Inflammatory macrophage (primary cell): Measurements from ENCODE around the gene ABCB8.

Experiments used
- DNase-seq, 2 donors: peaks; one replicate each; pipeline ENCODE4 v3.0.0-alpha.2; 2020 to 2022

Gene ABCB8

DNA sequence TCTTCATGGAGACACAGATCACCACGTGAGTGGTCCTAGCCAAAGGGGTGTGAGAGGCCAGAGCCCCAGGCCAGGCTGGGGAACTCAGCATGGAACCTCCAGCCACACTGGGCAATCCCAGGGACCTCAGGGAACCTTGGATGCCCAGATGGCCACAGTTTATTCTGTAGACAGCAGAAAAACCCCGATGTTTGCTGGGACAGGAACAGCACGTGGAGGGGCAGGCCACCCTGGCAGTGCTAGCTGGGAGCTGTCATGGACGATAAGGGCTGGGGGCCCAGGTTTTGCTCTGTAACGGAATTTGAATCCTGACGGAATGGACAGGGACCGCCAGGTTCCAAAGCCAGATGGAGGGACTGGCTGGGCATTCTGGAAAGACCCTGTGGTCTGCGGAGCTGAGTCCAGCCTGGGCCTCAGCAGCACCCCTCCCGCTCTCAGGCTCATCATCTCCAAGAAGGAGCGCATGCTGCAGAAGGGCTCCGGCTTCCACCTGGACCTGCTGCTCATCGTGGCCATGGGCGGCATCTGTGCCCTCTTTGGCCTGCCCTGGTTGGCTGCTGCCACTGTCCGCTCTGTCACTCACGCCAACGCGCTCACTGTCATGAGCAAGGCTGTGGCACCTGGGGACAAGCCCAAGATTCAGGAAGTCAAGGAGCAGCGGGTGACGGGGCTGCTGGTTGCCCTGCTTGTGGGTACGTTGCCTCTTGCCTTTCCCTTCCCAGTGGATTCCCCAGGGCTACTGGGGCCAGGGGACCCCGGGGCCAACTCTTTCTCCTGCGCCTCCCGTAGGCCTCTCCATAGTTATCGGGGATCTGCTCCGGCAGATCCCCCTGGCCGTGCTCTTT is 46.8 kb downstream of the ABCB8 start:
- DNase-seq, result no peak

DNA sequence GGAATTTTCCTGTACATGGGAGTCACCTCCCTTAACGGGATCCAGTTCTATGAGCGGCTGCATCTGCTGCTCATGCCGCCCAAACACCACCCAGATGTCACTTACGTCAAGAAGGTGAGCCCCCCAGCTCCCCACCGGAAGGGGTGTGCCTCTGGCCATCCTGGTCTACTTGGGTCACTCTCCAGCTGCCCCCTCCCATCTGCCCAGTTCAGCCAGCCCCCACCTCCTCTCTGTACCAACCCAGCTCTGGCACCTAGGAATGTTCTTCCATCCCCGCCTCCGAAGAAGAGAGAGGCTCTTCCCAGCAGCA is 47.4 kb downstream of the ABCB8 start:
- DNase-seq, result no peak

DNA sequence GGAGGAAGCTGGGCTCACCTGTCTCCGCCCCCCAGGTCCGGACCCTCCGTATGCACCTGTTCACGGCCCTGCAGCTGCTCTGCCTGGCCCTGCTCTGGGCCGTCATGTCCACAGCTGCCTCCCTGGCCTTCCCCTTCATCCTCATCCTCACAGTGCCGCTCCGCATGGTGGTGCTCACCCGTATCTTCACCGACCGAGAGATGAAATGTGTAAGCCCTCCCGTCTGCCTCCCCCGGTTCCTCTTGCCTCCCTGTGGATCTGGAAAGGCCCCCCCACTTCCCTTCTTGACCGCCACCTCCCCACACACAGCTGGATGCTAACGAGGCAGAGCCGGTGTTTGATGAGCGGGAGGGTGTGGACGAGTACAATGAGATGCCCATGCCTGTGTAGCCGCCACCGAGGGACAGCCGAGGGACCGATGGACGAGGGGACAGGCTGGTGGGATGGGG is 47.8 kb downstream of the ABCB8 start:
- DNase-seq, result no peak

DNA sequence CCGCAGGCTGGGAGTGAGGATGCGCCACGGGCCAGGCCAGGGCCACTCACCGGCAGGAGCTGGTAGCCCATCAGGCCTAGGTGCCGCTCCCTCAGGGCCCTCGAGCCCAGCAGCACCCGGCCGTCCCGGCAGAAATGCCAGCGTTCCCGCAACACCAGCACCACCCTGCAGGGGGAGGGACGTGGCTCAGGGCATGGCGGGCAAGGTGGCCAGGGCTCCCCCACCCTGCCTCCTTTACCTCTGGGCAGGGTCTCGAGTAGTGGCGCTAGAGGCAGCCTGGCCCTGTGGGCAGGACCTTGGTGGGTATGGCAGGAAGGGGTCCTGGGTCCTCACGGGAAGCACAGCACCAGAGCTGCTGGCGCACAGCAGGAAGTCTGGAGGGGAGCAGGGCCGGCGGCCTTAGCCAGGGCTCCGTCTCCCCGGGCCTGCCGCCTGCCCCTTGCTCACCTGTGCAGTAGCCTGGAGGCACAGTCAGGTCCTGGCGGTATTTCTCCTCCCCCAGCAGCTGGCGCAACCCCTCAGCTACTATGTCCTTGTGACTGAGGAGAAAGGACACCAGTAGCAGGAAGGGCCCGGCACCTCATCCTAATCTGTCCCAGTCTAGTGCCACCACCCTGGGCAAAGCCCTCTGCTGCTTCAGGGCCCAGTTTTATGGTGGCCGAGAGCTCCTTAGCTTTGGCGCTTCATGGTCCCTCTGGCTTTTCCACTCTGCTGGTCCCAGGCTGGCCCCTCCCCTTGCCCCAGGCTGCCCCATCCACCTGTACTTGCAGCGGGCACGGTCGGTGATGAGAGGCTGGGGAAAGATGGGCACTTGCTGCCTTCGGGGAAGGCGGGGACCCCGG is 48.8 kb downstream of the ABCB8 start:
- DNase-seq, result peak in 1 of 2 donors; percentile 16

DNA sequence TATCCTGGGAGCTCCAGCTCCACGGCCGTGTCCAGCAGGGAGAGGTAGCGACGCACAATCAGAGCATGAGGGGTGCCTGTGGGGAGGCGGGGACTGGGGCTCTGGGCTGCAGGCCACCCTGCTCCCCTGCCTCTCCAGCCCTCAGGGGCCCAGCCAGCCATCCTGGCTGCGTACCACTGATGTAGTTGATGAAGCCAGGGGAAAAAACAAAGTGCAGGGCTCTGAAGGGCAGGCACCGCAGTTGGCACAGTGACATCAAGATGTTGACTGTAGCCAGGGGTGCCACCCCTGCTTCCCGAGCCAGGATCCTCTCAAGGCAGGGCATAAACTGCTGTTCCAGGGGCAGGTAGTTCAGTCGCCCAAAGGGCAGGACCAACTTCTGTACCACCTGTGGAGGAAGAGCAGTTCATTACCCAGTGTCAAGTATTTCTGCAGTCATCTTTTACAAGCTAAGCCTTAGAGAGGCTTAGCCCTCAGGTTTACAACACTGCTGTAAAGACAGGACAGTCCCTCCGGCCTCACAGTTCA is 49.5 kb downstream of the ABCB8 start:
- no peak for DNase-seq

DNA sequence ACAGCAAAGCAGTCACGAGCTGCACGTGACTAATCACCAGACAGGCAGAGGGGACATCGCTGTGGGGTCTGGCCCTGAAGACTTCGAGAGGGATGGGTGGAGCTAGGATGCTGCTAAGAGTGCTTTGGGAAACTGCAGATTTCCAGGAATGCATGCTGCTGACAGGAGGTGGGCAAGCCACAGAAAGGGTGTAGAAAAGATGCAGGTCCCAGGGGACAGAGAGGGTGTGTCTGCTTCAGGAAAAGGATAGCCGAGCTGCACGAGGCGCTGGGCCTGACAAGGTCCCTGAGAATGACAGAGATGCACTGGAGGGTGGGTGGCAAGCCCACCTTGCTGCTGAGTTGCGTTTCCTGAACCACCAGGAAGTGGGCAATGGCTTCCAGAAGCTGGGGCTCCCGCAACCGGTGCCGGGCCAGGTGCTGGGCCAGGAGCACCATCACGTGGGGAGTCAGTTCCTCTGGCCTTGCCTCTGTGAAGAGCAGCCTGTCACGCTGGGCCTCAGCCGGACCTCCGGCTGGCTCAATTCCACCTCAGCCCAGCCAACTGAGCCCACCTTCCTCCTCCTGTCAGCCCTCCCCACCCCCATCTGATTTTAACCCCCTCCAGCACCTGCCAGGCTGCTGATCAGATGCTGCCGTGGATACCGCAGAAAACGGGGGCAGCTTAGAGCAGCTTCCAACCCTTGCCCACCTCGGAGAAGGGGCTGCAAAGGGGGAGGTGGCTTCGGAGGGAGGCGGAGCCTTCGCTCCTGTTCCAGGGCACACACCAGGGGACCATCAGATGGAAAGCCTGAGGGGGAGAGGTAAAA is 50.2 kb downstream of the ABCB8 start:
- no peak for DNase-seq

DNA sequence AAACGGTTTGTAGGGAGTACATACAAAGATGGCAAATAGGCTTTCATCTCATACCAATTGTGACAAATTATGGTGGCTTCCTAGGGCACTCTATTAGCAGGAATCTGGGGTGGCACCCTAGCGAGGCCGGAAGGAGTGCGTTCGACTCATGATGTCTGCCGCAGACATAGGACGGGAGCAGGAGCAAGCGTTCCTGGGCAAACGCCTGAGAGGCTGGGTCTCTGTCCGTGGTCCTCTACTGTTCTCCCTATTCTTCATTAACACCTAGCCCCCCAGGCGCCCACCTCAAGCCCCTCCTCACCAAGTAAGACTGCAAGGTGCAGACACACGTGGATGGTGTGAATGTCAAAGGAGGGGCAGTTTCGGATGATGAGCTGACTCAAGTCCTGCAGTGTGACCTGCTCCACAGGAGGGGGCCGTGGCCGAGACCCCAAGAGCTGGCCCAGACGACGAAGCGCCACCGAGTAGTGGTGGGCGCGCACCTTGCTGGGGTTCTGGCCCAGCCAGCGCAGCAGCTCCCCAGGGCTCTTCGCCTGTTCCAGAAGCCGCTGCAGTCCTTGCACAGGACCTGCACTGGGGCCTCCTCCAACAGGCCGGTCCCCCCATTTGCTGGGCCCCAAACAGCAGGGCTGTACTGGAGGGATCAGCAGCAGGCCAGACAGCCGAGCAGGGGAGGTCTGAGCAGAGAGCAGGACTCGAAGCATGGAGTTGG is 51.1 kb downstream of the ABCB8 start:
- no peak for DNase-seq

DNA sequence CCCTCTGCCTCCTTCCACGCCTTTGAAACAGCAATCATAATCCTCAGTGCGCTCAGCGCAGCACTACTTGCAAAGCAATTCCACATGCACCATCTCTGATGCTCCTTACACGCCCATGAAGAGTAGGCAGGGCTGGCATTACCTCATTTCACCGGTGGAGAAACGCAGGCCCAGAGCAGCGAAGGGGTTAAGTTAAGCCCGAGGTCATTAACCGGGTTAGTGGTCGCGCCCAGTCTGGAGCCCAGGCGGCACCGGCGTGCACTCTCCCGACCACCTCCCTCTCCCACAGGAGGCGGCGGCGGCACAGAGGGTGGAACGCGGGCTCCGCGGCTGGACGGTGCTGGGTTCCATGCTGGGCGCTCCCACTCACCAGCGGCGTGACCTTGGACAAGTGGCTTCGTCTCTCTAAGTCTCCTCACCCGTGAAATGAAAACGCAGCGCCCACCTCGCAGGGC is 51.8 kb downstream of the ABCB8 start:
- DNase-seq, result peak; percentile 19 to 32

DNA sequence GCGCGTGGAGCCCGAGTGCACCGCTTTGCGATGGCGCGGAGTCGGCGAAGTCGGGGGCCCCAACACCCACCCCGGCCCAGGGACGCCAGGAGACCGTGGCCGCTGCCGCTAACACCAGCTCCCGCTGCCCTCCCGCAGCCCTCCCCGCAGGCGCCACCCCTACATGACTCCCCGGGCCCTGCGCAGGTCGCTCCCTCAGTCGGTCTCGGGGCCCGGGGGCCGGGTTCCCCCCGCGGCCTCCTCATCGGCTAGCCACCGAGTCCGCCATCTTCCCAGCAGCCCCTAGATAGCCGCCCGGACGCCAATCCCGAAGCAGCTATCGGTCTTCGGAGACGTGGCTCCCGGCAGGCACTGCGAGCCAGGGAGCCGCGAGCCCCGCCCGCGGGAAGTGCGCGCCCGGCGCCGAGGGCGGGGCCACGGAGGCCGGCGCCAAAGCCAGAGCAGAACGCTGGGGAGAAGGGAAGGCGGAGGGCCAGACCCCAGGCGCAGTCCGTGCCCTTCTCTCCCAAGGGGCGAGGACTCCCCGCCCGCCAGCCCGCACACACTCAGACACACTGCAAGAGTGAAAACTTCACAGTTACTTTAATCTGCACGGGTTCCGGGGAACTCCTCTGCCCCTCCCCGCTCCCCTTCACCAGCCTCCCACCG is 52.4 kb downstream of the ABCB8 start, which contains the start of gene FASTK:
Gene FASTK (minus strand): TSS at position 288 of the 648 bp plus-strand sequence. CDS start 43 bp downstream, at position 245.
- peak; percentile 90 to 95 for DNase-seq

DNA sequence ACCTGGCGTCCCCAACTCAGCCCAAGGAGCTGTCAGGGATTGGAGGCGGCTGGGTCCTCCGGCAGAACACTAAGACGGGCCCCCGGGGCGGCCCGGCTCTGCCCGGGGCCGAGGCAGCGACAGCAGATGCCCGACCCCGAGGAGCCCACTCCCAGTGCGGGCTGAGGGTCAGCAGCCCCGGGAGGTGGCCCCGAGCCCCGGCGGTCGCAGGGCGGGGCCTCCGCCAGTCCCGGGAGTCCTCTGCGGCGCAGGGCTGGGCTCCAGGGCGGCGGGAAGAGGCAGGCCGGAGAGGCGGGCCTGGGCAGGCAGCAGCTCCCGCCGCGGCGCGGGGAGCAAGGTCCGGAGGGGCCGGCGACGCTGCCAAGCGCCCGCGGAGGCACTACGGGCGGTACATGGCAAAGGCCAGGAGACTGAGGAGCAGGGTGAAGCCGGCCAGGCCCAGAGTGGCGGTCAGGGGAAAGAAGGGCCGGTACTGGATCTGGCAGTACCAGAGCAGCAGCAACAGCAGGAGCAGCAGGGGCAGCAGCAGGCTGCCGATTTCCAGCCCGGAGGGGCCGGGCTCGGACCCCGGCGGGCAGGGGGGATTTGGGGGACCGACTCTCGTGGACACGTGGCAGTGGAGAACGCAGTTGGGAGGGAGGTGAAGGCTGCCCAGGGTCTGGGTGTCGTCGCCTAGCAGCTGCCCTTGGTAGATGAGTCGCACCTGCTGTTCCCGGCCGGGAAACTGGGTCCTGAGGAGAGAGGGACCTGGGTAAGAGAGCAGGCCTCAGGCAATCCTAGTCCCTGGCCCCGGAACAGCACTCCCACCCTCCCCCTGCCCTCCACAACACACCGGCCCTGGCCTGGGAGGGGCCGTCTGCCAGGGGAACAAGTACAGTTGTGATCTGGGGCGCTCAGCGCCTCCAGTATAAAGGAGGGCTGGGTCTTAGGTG is 53.2 kb downstream of the ABCB8 start:
- DNase-seq, result no peak

DNA sequence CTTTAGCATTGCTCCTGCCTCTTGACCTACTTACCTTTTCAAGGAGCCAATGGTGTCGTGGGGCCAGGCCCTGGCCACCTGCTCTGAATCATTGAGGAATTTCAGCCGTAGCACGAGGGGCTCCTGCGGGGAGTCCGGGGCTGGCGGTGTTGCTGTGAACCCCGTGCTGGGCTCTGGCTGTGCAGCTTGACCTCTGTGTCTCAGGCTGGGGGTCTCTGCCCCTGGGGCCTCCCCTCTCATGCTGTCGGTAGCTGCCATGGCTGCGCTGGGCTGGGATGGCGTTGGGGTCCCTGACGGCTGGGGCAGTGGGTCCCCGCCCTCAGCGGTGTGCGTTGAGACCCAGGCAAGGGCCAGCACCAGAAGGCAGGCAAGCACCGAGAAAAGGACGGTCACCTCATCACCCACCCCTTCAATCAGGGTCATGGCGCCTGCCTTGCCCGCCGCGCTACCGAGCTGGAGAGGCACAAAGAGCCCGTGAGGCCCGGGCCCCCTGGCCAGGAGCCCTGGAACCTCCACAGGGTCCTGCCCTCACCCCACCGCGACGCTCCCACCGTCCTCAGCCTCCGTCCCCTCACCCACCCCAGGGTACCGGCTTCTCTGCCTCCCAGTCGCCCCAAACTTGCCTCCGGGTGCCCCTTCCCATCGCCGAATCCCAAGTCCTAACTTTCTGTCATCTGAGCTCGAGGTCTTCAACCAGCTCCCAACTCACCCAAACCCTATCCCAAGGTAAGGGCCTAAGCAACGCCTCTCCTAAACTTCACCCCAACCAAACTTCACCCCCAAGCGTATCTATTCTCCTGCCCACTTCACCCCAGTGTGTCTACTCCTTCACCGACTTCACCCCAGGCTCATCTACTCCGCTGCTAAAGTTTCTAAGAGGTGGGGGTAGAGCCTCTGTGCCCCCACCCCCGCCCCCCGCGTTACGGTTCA is 54.2 kb downstream of the ABCB8 start:
- no peak for DNase-seq

DNA sequence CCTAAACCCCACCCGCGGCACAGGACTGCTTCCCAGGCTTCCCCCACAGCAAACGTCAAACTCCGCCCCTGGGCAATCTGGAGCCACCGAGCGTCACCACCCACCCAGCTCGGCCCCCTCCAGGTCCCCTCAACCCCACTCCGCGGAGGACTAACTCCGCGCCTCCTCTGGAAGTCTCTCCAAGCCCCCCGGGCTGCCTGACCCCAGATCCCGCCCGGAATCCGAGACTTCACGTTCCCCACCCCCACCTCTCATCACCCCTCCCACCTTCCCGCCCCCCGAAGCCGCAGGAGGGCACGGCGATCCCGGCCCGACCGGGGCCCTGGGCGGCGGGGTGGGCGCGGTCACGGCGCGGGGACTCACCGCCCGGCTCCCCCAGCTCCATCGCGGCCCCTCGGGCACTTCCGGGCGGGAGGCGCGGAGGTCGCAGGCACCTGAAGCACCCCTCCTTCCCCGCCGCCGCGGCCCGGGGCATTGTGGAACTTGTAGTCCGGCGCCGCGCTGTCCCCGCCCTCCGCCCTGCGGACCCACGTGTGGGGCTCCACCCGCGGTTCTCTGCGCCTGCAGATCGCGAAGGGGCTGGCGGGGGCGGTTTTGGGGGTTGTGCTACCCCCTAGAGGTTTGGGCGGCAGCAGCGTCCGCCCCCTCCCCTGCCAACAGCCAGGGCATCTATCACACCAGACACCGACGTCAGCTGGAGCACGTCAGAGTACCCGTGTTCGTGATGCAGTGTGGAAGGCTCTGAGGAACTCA is 55.0 kb downstream of the ABCB8 start, which contains the start of gene TMUB1:
Gene TMUB1 (minus strand): TSS at position 423 of the 753 bp plus-strand sequence. CDS start 930 bp downstream, outside the sequence.
- DNase-seq, result peak; percentile 51 to 75

DNA sequence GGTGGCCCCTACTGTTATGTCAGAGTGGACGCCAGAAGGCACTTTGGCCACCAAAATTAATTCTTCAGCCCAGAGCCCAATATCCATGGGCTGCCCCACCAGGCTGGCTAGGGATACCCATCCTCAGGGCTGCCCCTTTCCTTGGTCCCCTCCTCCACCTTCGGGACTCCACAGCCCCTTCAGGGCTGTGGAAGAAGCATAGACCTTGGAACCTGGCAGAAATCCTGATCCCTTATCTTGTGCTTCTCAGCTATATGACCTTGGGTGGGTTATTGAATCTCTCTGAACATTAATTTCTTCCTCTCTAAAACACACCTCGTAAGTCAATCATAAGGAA is 55.5 kb downstream of the ABCB8 start:
- DNase-seq, result no peak

DNA sequence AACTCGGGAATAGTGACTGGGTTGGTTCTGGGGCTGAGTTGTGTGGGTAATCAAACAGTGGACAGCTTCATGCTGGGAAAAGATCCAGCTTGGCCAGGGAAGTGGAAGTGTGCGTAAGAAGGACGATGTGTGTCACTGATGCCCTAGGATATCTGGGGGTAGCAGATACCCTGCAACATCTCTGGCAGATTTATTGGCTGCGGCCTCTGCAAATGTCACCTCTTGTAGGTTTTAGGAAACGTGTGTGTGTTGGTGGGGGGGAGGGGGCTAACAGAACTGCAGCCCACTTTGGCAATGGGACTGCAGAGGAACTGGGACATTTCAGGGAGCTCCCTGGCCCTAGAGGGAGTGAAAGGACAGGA is 57.1 kb downstream of the ABCB8 start:
- DNase-seq, result peak in 1 of 2 donors; percentile 7

DNA sequence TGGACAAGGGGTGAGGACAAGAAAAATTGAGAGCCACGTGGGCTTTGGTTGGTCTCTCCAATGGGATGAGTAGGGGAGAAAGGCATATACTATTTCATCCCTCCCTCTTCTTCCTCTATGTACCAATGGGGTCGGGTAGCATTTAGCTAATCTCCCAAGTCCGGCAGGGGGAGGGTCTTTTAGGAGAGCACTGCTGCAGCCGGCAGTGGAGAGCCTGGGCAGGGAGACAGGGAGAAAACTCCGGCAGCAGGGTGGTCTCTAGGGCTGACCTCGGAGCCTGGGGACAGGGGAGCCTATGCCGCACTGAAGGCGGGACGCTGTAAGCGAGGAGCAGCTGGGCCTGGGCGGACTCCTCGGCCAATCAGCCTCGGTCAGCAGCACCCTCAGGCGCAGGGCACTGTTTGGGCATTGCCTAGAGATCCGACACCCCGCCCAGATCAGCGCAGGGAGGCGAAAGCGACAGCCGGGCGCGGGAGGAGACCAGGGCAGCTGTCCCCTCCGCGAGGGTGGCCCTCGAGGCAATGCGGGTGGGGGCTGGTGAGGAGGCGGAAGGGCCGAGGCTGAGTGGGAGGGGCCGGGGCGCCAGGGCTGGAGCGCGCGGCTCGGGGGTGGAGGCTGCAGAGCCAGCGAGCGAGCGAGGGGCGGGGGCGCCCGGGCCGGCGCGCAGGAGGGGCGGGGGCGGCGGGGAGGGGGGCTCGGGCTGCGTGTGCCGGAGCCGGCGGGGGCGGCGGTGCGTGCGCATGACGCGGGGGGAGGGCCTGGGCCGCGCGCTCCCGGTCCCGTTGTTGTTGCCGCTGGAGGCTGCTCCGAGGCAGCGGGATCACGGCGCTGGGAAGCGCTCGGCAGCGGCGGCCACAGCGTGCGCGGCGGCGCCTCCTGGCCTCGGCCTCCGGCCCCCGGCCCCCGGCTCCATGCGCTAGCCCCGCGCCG is 57.7 kb downstream of the ABCB8 start, which contains the start of gene AGAP3:
Gene AGAP3 (plus strand): TSS at position 785 of the 930 bp plus-strand sequence. CDS start 267 bp downstream, outside the sequence.
- peak; percentile 91 to 93 for DNase-seq

DNA sequence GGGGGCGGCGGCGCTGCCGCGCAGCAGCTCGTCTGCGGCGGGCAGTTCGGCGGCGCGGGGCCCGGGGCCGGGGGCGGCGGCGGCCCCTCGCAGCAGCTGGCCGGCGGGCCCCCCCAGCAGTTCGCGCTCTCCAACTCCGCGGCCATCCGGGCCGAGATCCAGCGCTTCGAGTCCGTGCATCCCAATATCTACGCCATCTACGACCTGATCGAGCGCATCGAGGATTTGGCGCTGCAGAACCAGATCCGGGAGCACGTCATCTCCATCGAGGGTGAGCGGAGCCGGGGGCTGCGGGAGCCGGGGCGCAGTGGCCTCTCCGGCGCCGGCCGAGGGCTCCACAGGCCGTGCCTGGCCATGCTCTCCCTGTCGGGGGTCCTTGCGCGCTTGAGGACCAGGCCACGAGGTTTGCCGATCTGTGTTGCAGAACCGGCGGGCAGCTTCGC is 58.6 kb downstream of the ABCB8 start:
- DNase-seq, result peak in 1 of 2 donors; percentile 23
